CD8-positive, alpha-beta memory T cell (primary cell): ENCODE data around the gene TRIP4. TPM values are rescaled to one million over a fixed set of nuclear protein-coding genes. Genes with fewer than 3 reads are reported as not detected.

ENCODE experiments used
- CTCF ChIA-PET: fragments of 350-600 bp; sonication (Branson Sonifier 250); formaldehyde crosslinking; loops from one replicate; lab custom pipeline; 2021; ENCODE audit warnings: antibody characterized with exemption; lab: Charles Lee
- POLR2A ChIA-PET: fragments of 350-600 bp; sonication (Branson Sonifier 250); formaldehyde crosslinking; loops from one replicate; lab custom pipeline; 2021; ENCODE audit warnings: antibody characterized with exemption; lab: Charles Lee
- DNase-seq, 5 donors: peaks; one replicate each; pipeline versions ENCODE4 v3.0.0 to v3.0.0-alpha.2; 2020 to 2022; ENCODE audit warnings: mixed read lengths in 1 of 5
- H3K27ac ChIP-seq: one replicate; pipeline ENCODE4 v1.7.0; 2013; ENCODE audit warnings: low read depth, mild to moderate bottlenecking, low read length, moderate library complexity
- H3K27me3 ChIP-seq: 2 replicates; pipeline ENCODE4 v1.7.0; 2013; ENCODE audit warnings: low read length, mild to moderate bottlenecking; ENCODE audit not compliant: insufficient read depth, poor library complexity, severe bottlenecking
- H3K36me3 ChIP-seq: 2 replicates; pipeline ENCODE4 v1.7.0; 2013; ENCODE audit warnings: mild to moderate bottlenecking, low read length, moderate library complexity; ENCODE audit not compliant: insufficient read depth
- H3K4me1 ChIP-seq: 2 replicates; pipeline ENCODE4 v1.7.0; 2013; ENCODE audit warnings: mild to moderate bottlenecking, low read length, moderate library complexity; ENCODE audit not compliant: insufficient read depth
- H3K4me3 ChIP-seq: 2 replicates; pipeline ENCODE4 v1.7.0; 2013; ENCODE audit warnings: mild to moderate bottlenecking, low read length
- H3K9me3 ChIP-seq: 2 replicates; pipeline ENCODE4 v1.7.0; 2013; ENCODE audit warnings: mild to moderate bottlenecking, low read length
- H3K27ac Mint-ChIP-seq, 8 donors: one replicate each; pipeline ENCODE4 v1.8.0; 2020 to 2021; ENCODE audit warnings: mixed read lengths in 8 of 8, mild to moderate bottlenecking in 6 of 8, inconsistent platforms in 3 of 8, moderate library complexity in 3 of 8
- H3K27me3 Mint-ChIP-seq, 2 donors: one replicate each; pipeline ENCODE4 v1.8.0; 2020 to 2021; ENCODE audit warnings: mixed read lengths in 2 of 2, mild to moderate bottlenecking in 1 of 2, moderate library complexity in 1 of 2
- H3K36me3 Mint-ChIP-seq, 3 donors: one replicate each; pipeline ENCODE4 v1.8.0; 2020 to 2021; ENCODE audit warnings: mixed read lengths in 3 of 3, inconsistent platforms in 1 of 3, mild to moderate bottlenecking in 1 of 3
- H3K4me1 Mint-ChIP-seq, 3 donors: one replicate each; pipeline ENCODE4 v1.8.0; 2020 to 2021; ENCODE audit warnings: mixed read lengths in 3 of 3, inconsistent platforms in 1 of 3, mild to moderate bottlenecking in 1 of 3
- H3K4me3 Mint-ChIP-seq, 7 donors: one replicate each; pipeline ENCODE4 v1.8.0; 2020 to 2021; ENCODE audit warnings: mixed read lengths in 7 of 7, mild to moderate bottlenecking in 6 of 7, moderate library complexity in 4 of 7, inconsistent platforms in 2 of 7
- H3K9me3 Mint-ChIP-seq, 5 donors: one replicate each; pipeline ENCODE4 v1.8.0; 2020 to 2022; ENCODE audit warnings: mixed read lengths in 5 of 5, mild to moderate bottlenecking in 3 of 5, moderate library complexity in 2 of 5, inconsistent platforms in 1 of 5
- polyA plus RNA-seq: library from polyadenylated mRNA; unstranded; fragments of 300-500 nt; fragmentation: Illumina TruSeq; gene quantifications from one replicate; pipeline ENCODE4 v1.2.3, GENCODE V29; 2021
- total RNA-seq, 2 experiments: library from RNA; stranded (reverse); gene quantifications; one replicate each; pipeline ENCODE4 v1.2.3, GENCODE V29; 2021

Gene TRIP4
- total and polyA plus RNA-seq, 3 experiments from 2014 or later: 25.1 to 31.9 (median 26.2) TPM

DNA sequence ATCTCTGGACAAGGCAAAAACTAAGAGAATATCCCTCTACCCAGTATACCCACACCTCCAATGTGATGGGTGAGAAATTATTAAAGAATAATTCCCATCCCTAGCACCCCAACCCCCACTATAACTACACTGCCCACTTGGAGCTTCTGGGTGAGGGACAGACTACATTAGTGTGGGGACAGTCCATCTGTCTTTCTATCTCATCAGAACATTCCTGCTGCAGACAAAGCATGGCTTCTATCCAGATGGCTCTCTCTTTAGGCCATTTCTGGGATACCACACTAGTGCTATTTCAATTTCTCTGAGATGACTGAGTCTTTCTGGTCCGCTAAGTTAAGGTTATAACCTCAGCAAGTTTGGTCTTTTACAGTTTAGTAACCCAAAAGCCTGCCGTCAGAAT lies 38.3 kb upstream of the TRIP4 start:
- no peaks in the 10 kb centered on the region for H3K27me3 Mint-ChIP-seq
- no peaks in the 10 kb centered on the region for H3K9me3 ChIP-seq
- CTCF ChIA-PET: no interaction called here
- H3K36me3 ChIP-seq: no peaks in the 10 kb centered on the region
- no peaks in the 10 kb centered on the region for H3K9me3 Mint-ChIP-seq
- POLR2A ChIA-PET: no interaction called here
- H3K27ac Mint-ChIP-seq: no peak overlapping the region
- H3K27me3 ChIP-seq: no peaks in the 10 kb centered on the region
- H3K4me1 ChIP-seq: peaks cover under 1% of the 10 kb centered on the region
- H3K27ac ChIP-seq: no peak overlapping the region
- H3K4me3 Mint-ChIP-seq: no peak overlapping the region
- H3K4me1 Mint-ChIP-seq: peaks cover 17 to 42% (median 34%) of the 10 kb centered on the region in 3 donors
- no peak overlapping the region for H3K4me3 ChIP-seq
- peaks cover 0 to 38% (median 4%) of the 10 kb centered on the region in 3 donors for H3K36me3 Mint-ChIP-seq
- DNase-seq: no peak

- Histone ChIP-seq H3K36me3 (no peaks in the 10 kb centered on the region), H3K4me3 (no peak overlapping the region), H3K4me1 (peaks cover 9% of the 10 kb centered on the region), H3K9me3 (no peaks in the 10 kb centered on the region), H3K27ac (no peak overlapping the region), H3K27me3 (no peaks in the 10 kb centered on the region)
- H3K27me3 Mint-ChIP-seq: no peaks in the 10 kb centered on the region
- ChIA-PET POLR2A (no interaction called here), CTCF (no interaction called here)
- peaks cover 0 to 44% (median 4%) of the 10 kb centered on the region in 3 donors for H3K36me3 Mint-ChIP-seq
- peak overlapping the region in 1 of 8 donors; percentile 63 for H3K27ac Mint-ChIP-seq
- no peak for DNase-seq
- H3K4me3 Mint-ChIP-seq: no peak overlapping the region
- no peaks in the 10 kb centered on the region for H3K9me3 Mint-ChIP-seq
- peaks cover 24 to 42% (median 34%) of the 10 kb centered on the region in 3 donors for H3K4me1 Mint-ChIP-seq
These were observed 36.4 kb upstream of the TRIP4 start for GRCh38 chr15:64351265-64351664.

GRCh38 chr15:64354688-64355344 lies 32.8 kb upstream of the TRIP4 start:
- DNase-seq: no peak
- Mint-ChIP-seq H3K9me3 (no peaks in the 10 kb centered on the region), H3K27ac (peak overlapping the region; percentile 78 to 95 (median 93)), H3K36me3 (peaks cover 0 to 22% (median 0%) of the 10 kb centered on the region in 3 donors), H3K4me1 (peaks cover 21 to 31% (median 25%) of the 10 kb centered on the region in 3 donors), H3K27me3 (no peaks in the 10 kb centered on the region), H3K4me3 (peak overlapping the region; percentile 92 to 99 (median 95))
- Histone ChIP-seq H3K36me3 (no peaks in the 10 kb centered on the region), H3K4me1 (peaks cover 14% of the 10 kb centered on the region), H3K27ac (peak overlapping the region; percentile 79), H3K9me3 (no peaks in the 10 kb centered on the region), H3K27me3 (no peaks in the 10 kb centered on the region), H3K4me3 (peak overlapping the region; percentile 89)
- ChIA-PET POLR2A (no interaction called here), CTCF (no interaction called here)

DNA sequence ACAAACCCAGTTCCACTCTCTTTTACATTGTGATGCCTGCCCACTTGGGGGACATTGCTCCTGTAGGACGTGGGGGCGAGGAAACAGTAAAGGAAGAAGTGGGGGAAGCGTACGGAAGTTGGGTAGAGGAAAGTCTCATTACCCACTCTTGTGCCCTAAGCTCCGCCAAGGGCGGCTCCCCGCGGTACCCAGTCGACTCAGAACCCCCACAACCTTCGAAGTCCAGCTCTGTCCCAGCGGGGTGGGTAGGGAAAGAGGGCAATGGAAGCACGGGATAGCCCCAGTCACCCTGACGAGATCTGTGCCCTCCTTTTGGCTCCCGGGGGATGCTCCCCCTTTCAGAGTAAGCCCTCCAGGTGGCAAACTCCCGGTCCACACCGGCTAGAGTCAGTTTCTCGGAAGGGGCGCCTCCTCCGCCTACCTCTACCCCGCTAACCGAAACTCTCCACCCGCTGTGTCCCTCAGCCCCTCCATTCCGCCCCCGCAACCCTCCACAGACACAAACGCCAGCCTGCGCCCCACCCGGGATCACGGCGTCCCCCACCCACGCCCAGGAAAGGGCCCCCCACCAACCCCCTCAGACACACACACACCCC lies 32.2 kb upstream of the TRIP4 start:
- Histone ChIP-seq H3K4me3 (peak overlapping the region; percentile 89), H3K27me3 (no peaks in the 10 kb centered on the region), H3K36me3 (no peaks in the 10 kb centered on the region), H3K27ac (peak overlapping the region; percentile 79), H3K9me3 (no peaks in the 10 kb centered on the region), H3K4me1 (peaks cover 14% of the 10 kb centered on the region)
- Mint-ChIP-seq H3K4me3 (peak overlapping the region; percentile 92 to 99 (median 95)), H3K36me3 (peaks cover 0 to 22% (median 0%) of the 10 kb centered on the region in 3 donors), H3K9me3 (no peaks in the 10 kb centered on the region), H3K27me3 (no peaks in the 10 kb centered on the region), H3K4me1 (peaks cover 21 to 31% (median 25%) of the 10 kb centered on the region in 3 donors), H3K27ac (peak overlapping the region; percentile 91 to 95 (median 94))
- CTCF ChIA-PET: no interaction called here
- POLR2A ChIA-PET: no interaction called here
- peak in 2 of 5 donors; percentile 2 to 7 for DNase-seq

GRCh38 chr15:64355944-64356709 lies 31.5 kb upstream of the TRIP4 start, which contains the start of gene CSNK1G1:
Gene CSNK1G1, minus strand, starts transcription at chr15:64356173. Its CDS starts 55,674 bp downstream, at chr15:64300499.
- Mint-ChIP-seq H3K27ac (peak within 1 kb of the TSS; percentile 91 to 95 (median 94)), H3K4me3 (peak within 1 kb of the TSS; percentile 92 to 99 (median 95)), H3K27me3 (no peaks in the 10 kb centered on the region), H3K9me3 (no peaks in the 10 kb centered on the region), H3K4me1 (peaks cover 19 to 25% (median 23%) of the 10 kb centered on the region in 3 donors), H3K36me3 (peaks cover 0 to 17% (median 0%) of the 10 kb centered on the region in 3 donors)
- peak; percentile 89 to 96 (median 91) for DNase-seq
- no peaks in the 10 kb centered on the region for H3K9me3 ChIP-seq
- ChIA-PET POLR2A (interaction anchor here (0.8 kb wide), 1 partner anchor 31 kb away, joined by 4 read pairs; the partner anchor contains the start of gene TRIP4), CTCF (no interaction called here)
- peaks cover 14% of the 10 kb centered on the region for H3K4me1 ChIP-seq
- peak within 1 kb of the TSS; percentile 79 for H3K27ac ChIP-seq
- peak within 1 kb of the TSS; percentile 89 for H3K4me3 ChIP-seq
- no peaks in the 10 kb centered on the region for H3K36me3 ChIP-seq
- H3K27me3 ChIP-seq: no peaks in the 10 kb centered on the region

DNA sequence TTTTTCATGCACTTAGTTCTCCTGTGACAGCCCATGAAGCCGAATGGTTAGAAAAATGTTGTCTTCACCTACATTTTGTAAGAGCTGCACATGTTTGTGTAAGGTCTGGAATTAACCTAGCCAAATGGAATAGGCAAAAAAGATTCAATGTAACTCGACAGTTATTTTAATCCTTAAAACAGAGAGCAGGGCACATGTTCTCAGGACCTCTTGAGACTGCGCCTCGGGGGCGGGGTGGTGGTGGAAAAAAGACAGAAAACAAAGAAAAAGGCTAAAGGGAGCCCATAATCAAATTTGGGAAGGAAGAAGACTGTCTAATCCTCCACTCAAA lies 31.0 kb upstream of the TRIP4 start:
- no peak for DNase-seq
- Histone ChIP-seq H3K9me3 (no peaks in the 10 kb centered on the region), H3K27me3 (no peaks in the 10 kb centered on the region), H3K4me1 (peaks cover 14% of the 10 kb centered on the region), H3K27ac (peak overlapping the region; percentile 79), H3K4me3 (peak overlapping the region; percentile 89), H3K36me3 (no peaks in the 10 kb centered on the region)
- Mint-ChIP-seq H3K27ac (peak overlapping the region; percentile 9 to 95 (median 93)), H3K4me1 (peaks cover 19 to 22% (median 20%) of the 10 kb centered on the region in 3 donors), H3K4me3 (peak overlapping the region; percentile 92 to 99 (median 95)), H3K27me3 (no peaks in the 10 kb centered on the region), H3K36me3 (peaks cover 0 to 14% (median 0%) of the 10 kb centered on the region in 3 donors), H3K9me3 (no peaks in the 10 kb centered on the region)
- ChIA-PET POLR2A (interaction anchor here (0.8 kb wide), 1 partner anchor 31 kb away, joined by 4 read pairs; the partner anchor contains the start of gene TRIP4), CTCF (no interaction called here)

DNA sequence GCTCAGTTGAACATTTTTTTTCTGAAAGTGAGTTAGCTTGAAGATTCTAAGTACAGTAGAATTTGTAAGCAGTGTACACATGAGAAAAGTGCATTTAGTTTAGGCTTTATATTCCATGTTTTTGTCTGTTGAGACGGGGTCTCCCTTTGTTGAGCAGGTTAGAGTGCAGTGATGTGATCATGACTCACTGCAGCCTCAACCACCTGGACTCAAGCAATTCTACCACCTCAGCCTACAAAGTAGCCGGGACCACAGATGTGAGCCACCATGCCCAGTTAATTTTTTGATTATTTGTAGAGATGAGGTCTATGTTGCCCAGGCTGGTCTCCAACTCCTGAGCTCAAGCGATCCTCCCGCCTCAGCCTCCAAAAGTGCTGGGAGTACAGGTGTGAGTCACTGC lies 26.4 kb upstream of the TRIP4 start:
- no peak for DNase-seq
- no peaks in the 10 kb centered on the region for H3K9me3 Mint-ChIP-seq
- peaks cover 5% of the 10 kb centered on the region for H3K4me1 ChIP-seq
- no peaks in the 10 kb centered on the region for H3K9me3 ChIP-seq
- ChIA-PET POLR2A (no interaction called here), CTCF (interaction anchor here (1.6 kb wide), 1 partner anchor 21 kb away, joined by 3 read pairs; no protein-coding TSS in a partner anchor)
- H3K36me3 ChIP-seq: no peaks in the 10 kb centered on the region
- H3K27me3 ChIP-seq: no peaks in the 10 kb centered on the region
- H3K36me3 Mint-ChIP-seq: peaks cover 0 to 2% (median 0%) of the 10 kb centered on the region in 3 donors
- H3K4me3 Mint-ChIP-seq: no peak overlapping the region
- H3K27ac ChIP-seq: no peak overlapping the region
- H3K4me1 Mint-ChIP-seq: peaks cover 5% of the 10 kb centered on the region in 3 donors
- H3K4me3 ChIP-seq: no peak overlapping the region
- H3K27ac Mint-ChIP-seq: peak overlapping the region in 2 of 8 donors; percentile 6 to 21
- H3K27me3 Mint-ChIP-seq: no peaks in the 10 kb centered on the region
